Peyer's patch (tissue), 4 donors: Measurements from ENCODE around the gene KANSL1. TPM values are rescaled to one million over a fixed set of nuclear protein-coding genes. Genes with fewer than 3 reads are reported as not detected.

Experiments
- DNase-seq, 3 donors: peaks; one replicate each; pipeline ENCODE4 v3.0.0-alpha.2; 2017 to 2019
- H3K27ac ChIP-seq, 4 donors: fragments of 200-600 bp; sonication (generic); one replicate each; pipeline ENCODE4 v1.5.1; 2016 to 2019
- H3K27me3 ChIP-seq, 2 donors: fragments of 200-600 bp; sonication (generic); one replicate each; pipeline ENCODE4 v1.5.1; 2019
- H3K36me3 ChIP-seq, 3 donors: fragments of 200-600 bp; sonication (generic); one replicate each; pipeline ENCODE4 v1.5.1; 2016 to 2019
- H3K4me1 ChIP-seq, 4 donors: fragments of 200-600 bp; sonication (generic); one replicate each; pipeline ENCODE4 v1.5.1; 2016 to 2019
- H3K4me3 ChIP-seq, 4 donors: fragments of 200-600 bp; sonication (generic); 1 replicate in 3 of 4; 2 replicates in 1 of 4; pipeline ENCODE4 v1.5.1; 2016 to 2019; ENCODE audit warnings: mild to moderate bottlenecking in 1 of 4
- H3K9me3 ChIP-seq, 4 donors: fragments of 200-600 bp; sonication (generic); one replicate each; pipeline ENCODE4 v1.5.1; 2016 to 2019; ENCODE audit warnings: mild to moderate bottlenecking in 1 of 4
- CTCF ChIP-seq, 6 experiments: fragments of 450-650 bp in 4 of 6; fragments of 200-600 bp in 2 of 6; sonication (generic) in 1 of 6; IDR thresholded peaks; one replicate each; pipeline ENCODE4 v1.5.1; 2017 to 2019; ENCODE audit warnings: antibody characterized with exemption in 6 of 6, mild to moderate bottlenecking in 3 of 6, moderate library complexity in 1 of 6
- POLR2A ChIP-seq, 2 donors: fragments of 450-650 bp; IDR thresholded peaks; one replicate each; pipeline ENCODE4 v1.5.1; 2017; ENCODE audit warnings: antibody characterized with exemption in 2 of 2, mild to moderate bottlenecking in 2 of 2, moderate library complexity in 2 of 2
- total RNA-seq, 4 donors: library from RNA; depleted of rRNA; stranded (reverse); fragments of >200 nt; gene quantifications; one replicate each; pipeline ENCODE4 v1.1.0, GENCODE V29; 2016

KANSL1 gene
- total RNA-seq, 4 donors from 2014 or later, result 97.6 to 328 (median 141) TPM

GRCh38 chr17:46078675-46079074, 114.6 kb downstream of the KANSL1 start:
- H3K4me1 ChIP-seq, result peaks cover 0 to 14% (median 0%) of the 10 kb centered on the region in 4 donors
- H3K27ac ChIP-seq, result no peak overlapping the region
- TF ChIP-seq CTCF (IDR thresholded peaks at IDR 0.05) (no peak), POLR2A (IDR thresholded peaks at IDR 0.05) (no peak)
- no peaks in the 10 kb centered on the region for H3K9me3 ChIP-seq
- no peak for DNase-seq
- H3K4me3 ChIP-seq, result no peak overlapping the region
- no peaks in the 10 kb centered on the region for H3K36me3 ChIP-seq
- H3K27me3 ChIP-seq, result no peaks in the 10 kb centered on the region

GRCh38 chr17:46074540-46074939, 118.7 kb downstream of the KANSL1 start:
- Histone ChIP-seq H3K4me1 (peaks cover 0 to 5% (median 0%) of the 10 kb centered on the region in 4 donors), H3K27ac (no peak overlapping the region), H3K4me3 (no peak overlapping the region), H3K27me3 (no peaks in the 10 kb centered on the region), H3K9me3 (no peaks in the 10 kb centered on the region), H3K36me3 (no peaks in the 10 kb centered on the region)
- DNase-seq, result no peak
- TF ChIP-seq CTCF (IDR thresholded peaks at IDR 0.05), result no peak
- TF ChIP-seq POLR2A (IDR thresholded peaks at IDR 0.05), result no peak

GRCh38 chr17:46072998-46073397, 120.2 kb downstream of the KANSL1 start:
- H3K9me3 ChIP-seq, result no peaks in the 10 kb centered on the region
- H3K36me3 ChIP-seq, result no peaks in the 10 kb centered on the region
- H3K4me1 ChIP-seq, result peaks cover 0 to 5% (median 0%) of the 10 kb centered on the region in 4 donors
- no peaks in the 10 kb centered on the region for H3K27me3 ChIP-seq
- DNase-seq, result no peak
- no peak overlapping the region for H3K27ac ChIP-seq
- TF ChIP-seq CTCF (IDR thresholded peaks at IDR 0.05), result no peak
- TF ChIP-seq POLR2A (IDR thresholded peaks at IDR 0.05), result no peak
- H3K4me3 ChIP-seq, result no peak overlapping the region

- no peak for DNase-seq
- TF ChIP-seq POLR2A (IDR thresholded peaks at IDR 0.05) (no peak), CTCF (IDR thresholded peaks at IDR 0.05) (no peak)
- no peaks in the 10 kb centered on the region for H3K27me3 ChIP-seq
- no peaks in the 10 kb centered on the region for H3K9me3 ChIP-seq
- H3K4me1 ChIP-seq, result peaks cover 0 to 5% (median 0%) of the 10 kb centered on the region in 4 donors
- H3K27ac ChIP-seq, result no peak overlapping the region
- no peak overlapping the region for H3K4me3 ChIP-seq
- peaks cover 0 to 7% (median 0%) of the 10 kb centered on the region in 3 donors for H3K36me3 ChIP-seq
These were observed 121.4 kb downstream of the KANSL1 start for GRCh38 chr17:46071796-46072195.

- no peaks in the 10 kb centered on the region for H3K27me3 ChIP-seq
- H3K9me3 ChIP-seq, result no peaks in the 10 kb centered on the region
- no peaks in the 10 kb centered on the region for H3K4me1 ChIP-seq
- H3K36me3 ChIP-seq, result peaks cover 0 to 40% (median 0%) of the 10 kb centered on the region in 3 donors
- H3K4me3 ChIP-seq, result no peak overlapping the region
- TF ChIP-seq POLR2A (IDR thresholded peaks at IDR 0.05), result no peak
- TF ChIP-seq CTCF (IDR thresholded peaks at IDR 0.05), result no peak
- DNase-seq, result no peak
- H3K27ac ChIP-seq, result no peak overlapping the region
These were observed 128.8 kb downstream of the KANSL1 start for GRCh38 chr17:46064460-46064859.

- Histone ChIP-seq H3K27ac (no peak overlapping the region), H3K27me3 (no peaks in the 10 kb centered on the region), H3K9me3 (no peaks in the 10 kb centered on the region), H3K36me3 (peaks cover 0 to 45% (median 0%) of the 10 kb centered on the region in 3 donors), H3K4me1 (no peaks in the 10 kb centered on the region), H3K4me3 (no peak overlapping the region)
- TF ChIP-seq POLR2A (IDR thresholded peaks at IDR 0.05), result no peak
- no peak for TF ChIP-seq CTCF (IDR thresholded peaks at IDR 0.05)
- DNase-seq, result no peak
These were observed 130.0 kb downstream of the KANSL1 start for GRCh38 chr17:46063241-46063640.
